Ramos (cell line): Measurements from ENCODE around the gene NFIC.

Source experiments
- in situ Hi-C: fragments of 300-500 bp; cut with MboI; formaldehyde crosslinking; loops from one replicate; pipeline ENCODE4 v1.14.3; 2022; ENCODE audit warnings: low sequenced_read_pairs; ENCODE audit not compliant: unreplicated experiment

The NFIC gene

GRCh38 chr19:3459965-3460582, 93.7 kb downstream of the NFIC start:
- in situ Hi-C loops: no loop called here

- in situ Hi-C loops: no loop called here
Observed at GRCh38 chr19:3462991-3463713, 96.8 kb downstream of the NFIC start.

- in situ Hi-C loops: no loop called here
Observed at GRCh38 chr19:3463714-3464586, 97.6 kb downstream of the NFIC start.

GRCh38 chr19:3464587-3465235, 98.3 kb downstream of the NFIC start:
- in situ Hi-C loops: no loop called here

GRCh38 chr19:3465552-3465951, 99.2 kb downstream of the NFIC start:
- in situ Hi-C loops: no loop called here

- in situ Hi-C loops: no loop called here
Observed at GRCh38 chr19:3466635-3467034, 100.3 kb downstream of the NFIC start.

GRCh38 chr19:3467437-3468198, 101.2 kb downstream of the NFIC start:
- in situ Hi-C loops: no loop called here

GRCh38 chr19:3468211-3468610, 101.8 kb downstream of the NFIC start:
- in situ Hi-C loops: no loop called here

GRCh38 chr19:3469638-3470499, 103.5 kb downstream of the NFIC start:
- in situ Hi-C loops: loop anchor here (5.0 kb wide), 1 partner anchor 143 kb away; no protein-coding TSS in a partner anchor

- in situ Hi-C loops: loop anchor here (5.0 kb wide), 1 partner anchor 143 kb away; no protein-coding TSS in a partner anchor
Observed at GRCh38 chr19:3470500-3471128, 104.2 kb downstream of the NFIC start.

GRCh38 chr19:3471954-3472655, 105.7 kb downstream of the NFIC start:
- in situ Hi-C loops: loop anchor here (5.0 kb wide), 1 partner anchor 145 kb away; no protein-coding TSS in a partner anchor

GRCh38 chr19:3474010-3474409, 107.6 kb downstream of the NFIC start:
- in situ Hi-C loops: loop anchor here (5.0 kb wide), 1 partner anchor 147 kb away; no protein-coding TSS in a partner anchor

GRCh38 chr19:3474614-3475013, 108.2 kb downstream of the NFIC start:
- in situ Hi-C loops: loop anchor here (5.0 kb wide), 1 partner anchor 147 kb away; no protein-coding TSS in a partner anchor

- in situ Hi-C loops: no loop called here
Observed at GRCh38 chr19:3475449-3475848, 109.1 kb downstream of the NFIC start.

GRCh38 chr19:3476830-3477229, 110.4 kb downstream of the NFIC start:
- in situ Hi-C loops: no loop called here

- in situ Hi-C loops: no loop called here
Observed at GRCh38 chr19:3477506-3477905, 111.1 kb downstream of the NFIC start.

- in situ Hi-C loops: no loop called here
Observed at GRCh38 chr19:3477951-3478350, 111.6 kb downstream of the NFIC start.
